ENCODE data around the gene MAGI2. TPM values are rescaled to one million over a fixed set of nuclear protein-coding genes. Genes with fewer than 3 reads are reported as not detected.

Gene MAGI2
- total RNA-seq, 2 experiments from 2014 or later: 0.03 to 0.17 TPM

DNA sequence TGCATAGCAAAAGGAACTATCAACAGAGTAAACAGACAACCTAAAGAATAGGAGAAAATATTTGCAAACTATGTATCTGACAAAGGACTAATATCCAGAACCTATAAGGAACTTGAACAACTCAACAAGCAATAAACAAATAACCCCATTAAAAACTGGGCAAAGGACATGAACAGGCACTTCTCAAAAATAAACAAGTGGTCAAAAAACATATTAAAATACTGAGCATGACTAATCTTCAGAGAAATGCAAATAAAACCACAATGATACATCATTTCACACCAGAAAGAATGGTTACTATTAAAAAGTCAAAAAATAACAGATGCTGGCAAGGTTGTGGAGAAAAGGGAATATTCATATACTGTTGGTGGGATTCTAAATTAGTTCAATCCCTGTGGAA lies 17.1 kb downstream of the MAGI2 start:
- TF ChIP-seq, protein P1, sequence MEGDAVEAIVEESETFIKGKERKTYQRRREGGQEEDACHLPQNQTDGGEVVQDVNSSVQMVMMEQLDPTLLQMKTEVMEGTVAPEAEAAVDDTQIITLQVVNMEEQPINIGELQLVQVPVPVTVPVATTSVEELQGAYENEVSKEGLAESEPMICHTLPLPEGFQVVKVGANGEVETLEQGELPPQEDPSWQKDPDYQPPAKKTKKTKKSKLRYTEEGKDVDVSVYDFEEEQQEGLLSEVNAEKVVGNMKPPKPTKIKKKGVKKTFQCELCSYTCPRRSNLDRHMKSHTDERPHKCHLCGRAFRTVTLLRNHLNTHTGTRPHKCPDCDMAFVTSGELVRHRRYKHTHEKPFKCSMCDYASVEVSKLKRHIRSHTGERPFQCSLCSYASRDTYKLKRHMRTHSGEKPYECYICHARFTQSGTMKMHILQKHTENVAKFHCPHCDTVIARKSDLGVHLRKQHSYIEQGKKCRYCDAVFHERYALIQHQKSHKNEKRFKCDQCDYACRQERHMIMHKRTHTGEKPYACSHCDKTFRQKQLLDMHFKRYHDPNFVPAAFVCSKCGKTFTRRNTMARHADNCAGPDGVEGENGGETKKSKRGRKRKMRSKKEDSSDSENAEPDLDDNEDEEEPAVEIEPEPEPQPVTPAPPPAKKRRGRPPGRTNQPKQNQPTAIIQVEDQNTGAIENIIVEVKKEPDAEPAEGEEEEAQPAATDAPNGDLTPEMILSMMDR (conservative IDR thresholded peaks at IDR 0.05; ENCODE audit: low read length): no peak
- TF ChIP-seq EZH2phosphoT487 (IDR thresholded peaks at IDR 0.05; ENCODE audit: borderline replicate concordance, low read depth, low read length): no peak
- H3K4me2 ChIP-seq (ENCODE audit: low read length): no peak overlapping the region
- no peak overlapping the region for H3K4me3 ChIP-seq (ENCODE audit: low read depth, low read length, poor library complexity, severe bottlenecking)
- H3K36me3 ChIP-seq (ENCODE audit: insufficient read depth, low read length): no peaks in the 10 kb centered on the region
- no TSS peak for BruUV-seq (replicated peaks)
- H3K79me2 ChIP-seq (ENCODE audit: insufficient read depth, low read depth, low read length): no peaks in the 10 kb centered on the region
- H3K27ac ChIP-seq (ENCODE audit: low read depth, low read length, poor library complexity, severe bottlenecking): no peak overlapping the region
- no peaks in the 10 kb centered on the region for H3K9me3 ChIP-seq (ENCODE audit: low read length)
- ChIA-PET POLR2A (interaction anchor here (0.7 kb wide), 1 partner anchor 17 kb away, joined by 4 read pairs; no protein-coding TSS in a partner anchor), CTCF (ENCODE audit: unreplicated experiment) (no interaction called here)
- no peaks in the 10 kb centered on the region for H3K9me2 ChIP-seq (ENCODE audit: insufficient read depth, low read length)
- intact Hi-C loops (cut with micrococcal nuclease; ENCODE audit: unreplicated experiment): no loop called here
- no peaks in the 10 kb centered on the region for H3K4me1 ChIP-seq (ENCODE audit: insufficient read depth, low read length, poor library complexity, severe bottlenecking)
- no peak overlapping the region for H2AFZ ChIP-seq (ENCODE audit: low read length)
- DNase-seq (ENCODE audit: low spot score): no peak
- H4K20me1 ChIP-seq (ENCODE audit: insufficient read depth, low read length): no peaks in the 10 kb centered on the region

DNA sequence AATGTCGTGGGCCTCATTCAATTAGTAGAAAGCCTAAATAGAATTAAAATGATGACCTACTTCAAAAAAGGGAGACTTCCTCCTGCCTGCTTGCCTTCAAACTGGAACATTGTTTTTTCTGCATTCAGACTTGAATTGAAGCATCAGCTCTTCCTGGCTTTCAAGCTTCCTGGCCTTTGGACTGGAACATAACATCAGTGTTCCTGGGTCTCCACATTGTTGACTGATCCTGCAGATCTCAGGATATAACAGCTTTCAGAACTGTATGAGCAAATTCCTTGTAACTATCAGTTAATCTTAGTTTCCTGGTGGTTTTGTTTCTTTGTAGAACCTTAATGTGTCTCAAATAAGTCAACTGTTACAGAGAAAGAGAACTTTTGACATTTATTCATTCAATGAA lies 18.6 kb downstream of the MAGI2 start:
- H3K4me1 ChIP-seq (ENCODE audit: insufficient read depth, low read length, poor library complexity, severe bottlenecking): no peaks in the 10 kb centered on the region
- no peak overlapping the region for H3K4me2 ChIP-seq (ENCODE audit: low read length)
- CTCF ChIA-PET (ENCODE audit: unreplicated experiment): no interaction called here
- H3K4me3 ChIP-seq (ENCODE audit: low read depth, low read length, poor library complexity, severe bottlenecking): no peak overlapping the region
- no TSS peak for BruUV-seq (replicated peaks)
- no peaks in the 10 kb centered on the region for H3K36me3 ChIP-seq (ENCODE audit: insufficient read depth, low read length)
- no peaks in the 10 kb centered on the region for H3K79me2 ChIP-seq (ENCODE audit: insufficient read depth, low read depth, low read length)
- H3K27ac ChIP-seq (ENCODE audit: low read depth, low read length, poor library complexity, severe bottlenecking): no peak overlapping the region
- POLR2A ChIA-PET: no interaction called here
- intact Hi-C loops (cut with micrococcal nuclease; ENCODE audit: unreplicated experiment): no loop called here
- TF ChIP-seq EZH2phosphoT487 (IDR thresholded peaks at IDR 0.05; ENCODE audit: borderline replicate concordance, low read depth, low read length): no peak
- TF ChIP-seq, protein P1 (conservative IDR thresholded peaks at IDR 0.05; ENCODE audit: low read length): no peak
- H3K9me2 ChIP-seq (ENCODE audit: insufficient read depth, low read length): no peaks in the 10 kb centered on the region
- no peaks in the 10 kb centered on the region for H4K20me1 ChIP-seq (ENCODE audit: insufficient read depth, low read length)
- H3K9me3 ChIP-seq (ENCODE audit: low read length): no peaks in the 10 kb centered on the region
- no peak overlapping the region for H2AFZ ChIP-seq (ENCODE audit: low read length)
- DNase-seq (ENCODE audit: low spot score): no peak

DNA sequence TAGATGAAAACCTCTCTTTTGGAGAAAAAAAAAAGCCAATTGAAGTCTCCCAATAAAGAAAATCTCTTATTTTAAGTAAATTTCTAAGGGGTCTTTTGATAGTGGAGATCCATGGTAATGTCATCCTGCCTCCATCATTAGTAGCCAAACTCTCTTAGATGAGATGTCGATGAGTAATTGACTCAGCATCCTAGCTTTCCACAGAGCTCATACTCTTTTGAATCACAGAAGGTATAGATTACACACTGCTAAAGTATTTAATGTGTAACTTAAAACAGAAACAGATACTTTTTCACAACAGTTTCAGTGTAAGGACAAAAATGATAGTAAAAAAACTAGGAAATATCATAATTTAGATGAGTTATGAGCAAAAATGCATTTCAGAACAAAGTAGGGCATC lies 19.4 kb downstream of the MAGI2 start:
- BruUV-seq (replicated peaks): no TSS peak
- no peaks in the 10 kb centered on the region for H4K20me1 ChIP-seq (ENCODE audit: insufficient read depth, low read length)
- TF ChIP-seq, protein P1 (conservative IDR thresholded peaks at IDR 0.05; ENCODE audit: low read length): no peak
- no peak for TF ChIP-seq EZH2phosphoT487 (IDR thresholded peaks at IDR 0.05; ENCODE audit: borderline replicate concordance, low read depth, low read length)
- no peak overlapping the region for H2AFZ ChIP-seq (ENCODE audit: low read length)
- H3K4me3 ChIP-seq (ENCODE audit: low read depth, low read length, poor library complexity, severe bottlenecking): no peak overlapping the region
- no peaks in the 10 kb centered on the region for H3K79me2 ChIP-seq (ENCODE audit: insufficient read depth, low read depth, low read length)
- intact Hi-C loops (cut with micrococcal nuclease; ENCODE audit: unreplicated experiment): no loop called here
- ChIA-PET CTCF (ENCODE audit: unreplicated experiment) (no interaction called here), POLR2A (interaction anchor here (0.5 kb wide), 1 partner anchor 92 kb away, joined by 3 read pairs; no protein-coding TSS in a partner anchor)
- H3K27ac ChIP-seq (ENCODE audit: low read depth, low read length, poor library complexity, severe bottlenecking): no peak overlapping the region
- no peaks in the 10 kb centered on the region for H3K9me3 ChIP-seq (ENCODE audit: low read length)
- H3K4me1 ChIP-seq (ENCODE audit: insufficient read depth, low read length, poor library complexity, severe bottlenecking): no peaks in the 10 kb centered on the region
- H3K4me2 ChIP-seq (ENCODE audit: low read length): no peak overlapping the region
- no peak for DNase-seq (ENCODE audit: low spot score)
- H3K36me3 ChIP-seq (ENCODE audit: insufficient read depth, low read length): no peaks in the 10 kb centered on the region
- H3K9me2 ChIP-seq (ENCODE audit: insufficient read depth, low read length): no peaks in the 10 kb centered on the region
